Left lung (tissue), 10 donors: ENCODE measurements around the gene DISC1. TPM values are rescaled to one million over a fixed set of nuclear protein-coding genes. Genes with fewer than 3 reads are reported as not detected.
"Not testable (repeated sequence)": the region's sequence is repeated elsewhere in the genome, so short reads cannot be mapped to it uniquely, and the experiment has no call there.

Experiments used
- ATAC-seq: fragments of 200-7000 bp; cut with Tn5 transposase; one replicate; pipeline ENCODE4 v1.9.1; 2020; ENCODE audit warnings: moderate library complexity
- DNase-seq, 4 donors: peaks; one replicate each; pipeline ENCODE4 v3.0.0-alpha.2; 2013 to 2020
- H3K27ac ChIP-seq, 2 donors: fragments of 200-600 bp; sonication (generic) in 1 of 2; one replicate each; pipeline versions ENCODE4 v1.5.0 to v1.8.0; 2020 to 2021
- H3K27me3 ChIP-seq, 2 donors: fragments of 200-600 bp; sonication (generic) in 1 of 2; one replicate each; pipeline versions ENCODE4 v1.5.0 to v1.8.0; 2020 to 2021
- H3K36me3 ChIP-seq, 2 donors: fragments of 200-600 bp; sonication (generic) in 1 of 2; one replicate each; pipeline versions ENCODE4 v1.5.0 to v1.8.0; 2020 to 2021
- H3K4me1 ChIP-seq, 2 donors: fragments of 200-600 bp; one replicate each; pipeline ENCODE4 v1.8.0; 2021
- H3K4me3 ChIP-seq, 2 donors: fragments of 200-600 bp; sonication (generic) in 1 of 2; one replicate each; pipeline versions ENCODE4 v1.5.0 to v1.8.0; 2020 to 2021; ENCODE audit warnings: mild to moderate bottlenecking in 1 of 2
- H3K9me3 ChIP-seq, 2 donors: fragments of 200-600 bp; sonication (generic) in 1 of 2; one replicate each; pipeline versions ENCODE4 v1.5.0 to v1.8.0; 2020 to 2021
- intact Hi-C, 2 donors: fragments of 100-400 bp; cut with DNase I; formaldehyde crosslinking; loops; one replicate each; pipeline versions ENCODE4 v1.11.2 to v1.14.2; 2022
- polyA plus RNA-seq, 6 donors: library from polyadenylated mRNA; unstranded; fragments of 120-200 nt; gene quantifications; one replicate each; pipeline ENCODE4 v1.2.1, GENCODE V29; 2013; ENCODE audit not compliant: insufficient read length in 6 of 6
- total RNA-seq, 2 donors: library from RNA; stranded (reverse); fragmentation: NEBNext Ultra II Directional; extraction: Animal tissue kit (Norgen Biotek cat#: 25700); gene quantifications; one replicate each; pipeline ENCODE4 v1.2.1, GENCODE V29; 2021
- TF ChIP-seq, protein P1 (sequence below), 2 donors: fragments of 200-600 bp; sonication (generic) in 1 of 2; IDR thresholded peaks; one replicate each; pipeline versions ENCODE4 v1.5.0 to v1.8.0; 2021; ENCODE audit warnings: antibody characterized with exemption in 2 of 2
- donor health status: DM: no; HTN: yes; CAD: no.
- donor health status: DM: no; HTN: no; CAD: no.

DISC1 gene
- total and polyA plus RNA-seq, 8 donors, result 3.9 to 11.7 (median 10.5) TPM

DNA sequence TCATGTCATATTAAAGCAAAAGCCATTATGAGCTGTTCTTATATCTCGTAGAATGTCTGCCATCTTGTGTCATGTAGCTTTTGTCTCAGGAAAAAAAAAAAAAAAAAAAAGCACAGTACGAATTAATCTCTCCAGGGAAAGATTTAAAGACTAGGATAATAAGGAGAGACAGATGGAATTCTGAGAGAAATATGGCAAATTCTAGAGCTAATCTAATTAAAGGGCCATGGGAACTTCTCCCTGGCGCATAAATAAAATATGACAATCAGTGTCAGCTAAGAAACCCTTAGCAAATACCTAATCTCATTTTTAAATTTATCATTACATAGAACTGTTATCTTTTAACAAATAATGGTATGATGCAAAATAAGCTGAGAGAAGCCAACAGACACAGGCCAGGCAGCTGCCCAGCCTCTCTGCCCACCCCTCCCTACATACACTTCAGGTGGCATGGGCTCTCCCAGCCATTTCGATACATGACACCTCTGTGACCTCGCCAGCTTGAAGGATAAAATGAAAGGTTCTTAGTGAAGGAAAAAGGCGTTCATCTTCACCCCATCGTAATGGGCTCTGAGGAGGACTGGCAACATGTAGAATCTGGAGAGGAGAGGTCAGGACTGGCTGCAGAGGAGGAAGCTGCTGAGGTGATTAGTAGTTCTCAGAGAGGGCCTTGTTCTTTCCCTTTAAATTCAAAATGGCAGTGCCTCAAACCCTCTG, 39.8 kb downstream of the DISC1 start:
- DNase-seq (no peak), ATAC-seq (no peak)
- H3K27me3 ChIP-seq, result no peaks in the 10 kb centered on the region
- TF ChIP-seq, protein P1, sequence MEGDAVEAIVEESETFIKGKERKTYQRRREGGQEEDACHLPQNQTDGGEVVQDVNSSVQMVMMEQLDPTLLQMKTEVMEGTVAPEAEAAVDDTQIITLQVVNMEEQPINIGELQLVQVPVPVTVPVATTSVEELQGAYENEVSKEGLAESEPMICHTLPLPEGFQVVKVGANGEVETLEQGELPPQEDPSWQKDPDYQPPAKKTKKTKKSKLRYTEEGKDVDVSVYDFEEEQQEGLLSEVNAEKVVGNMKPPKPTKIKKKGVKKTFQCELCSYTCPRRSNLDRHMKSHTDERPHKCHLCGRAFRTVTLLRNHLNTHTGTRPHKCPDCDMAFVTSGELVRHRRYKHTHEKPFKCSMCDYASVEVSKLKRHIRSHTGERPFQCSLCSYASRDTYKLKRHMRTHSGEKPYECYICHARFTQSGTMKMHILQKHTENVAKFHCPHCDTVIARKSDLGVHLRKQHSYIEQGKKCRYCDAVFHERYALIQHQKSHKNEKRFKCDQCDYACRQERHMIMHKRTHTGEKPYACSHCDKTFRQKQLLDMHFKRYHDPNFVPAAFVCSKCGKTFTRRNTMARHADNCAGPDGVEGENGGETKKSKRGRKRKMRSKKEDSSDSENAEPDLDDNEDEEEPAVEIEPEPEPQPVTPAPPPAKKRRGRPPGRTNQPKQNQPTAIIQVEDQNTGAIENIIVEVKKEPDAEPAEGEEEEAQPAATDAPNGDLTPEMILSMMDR (IDR thresholded peaks at IDR 0.05), result no peak
- no peak overlapping the region for H3K4me3 ChIP-seq
- intact Hi-C loops, result no loop called here
- no peak overlapping the region for H3K27ac ChIP-seq
- H3K4me1 ChIP-seq, result peaks cover 0 to 20% of the 10 kb centered on the region in 2 donors
- no peaks in the 10 kb centered on the region for H3K36me3 ChIP-seq
- peaks cover 0 to 14% of the 10 kb centered on the region in 2 donors for H3K9me3 ChIP-seq

DNA sequence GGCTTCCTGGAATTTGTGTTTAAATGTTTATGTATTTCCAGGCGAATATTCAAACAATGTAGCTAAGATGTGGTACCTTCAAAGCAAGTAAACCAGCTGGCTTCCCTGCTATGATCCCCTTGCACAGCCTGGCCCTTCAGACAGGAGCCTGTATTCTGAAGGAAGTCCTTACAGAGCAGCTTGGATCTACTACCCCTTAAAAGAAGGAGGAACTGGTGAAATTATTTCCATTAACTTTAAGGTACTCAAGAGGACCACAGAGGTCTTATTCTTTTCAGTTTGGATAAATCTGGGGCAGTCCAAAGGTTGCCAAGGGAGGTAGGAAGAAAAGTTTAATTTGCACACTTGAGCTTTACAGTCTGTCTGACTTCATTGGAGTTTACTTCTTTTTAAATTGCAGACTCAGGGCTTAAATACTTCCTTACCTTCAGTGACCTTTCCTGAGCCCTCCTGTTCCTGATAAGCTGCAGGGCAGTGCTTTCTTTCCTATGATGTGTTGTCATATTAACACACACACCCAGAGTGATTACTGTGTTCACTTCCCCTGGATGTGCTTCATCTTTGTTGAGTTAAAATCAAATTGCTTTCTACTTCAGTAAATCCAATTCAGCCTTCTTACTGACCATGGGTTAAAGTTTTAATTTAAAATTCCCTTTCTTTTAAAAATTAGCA, 40.5 kb downstream of the DISC1 start:
- H3K27me3 ChIP-seq, result no peaks in the 10 kb centered on the region
- no peak for ATAC-seq
- TF ChIP-seq, protein P1 (IDR thresholded peaks at IDR 0.05), result no peak
- intact Hi-C loops, result no loop called here
- peaks cover 0 to 14% of the 10 kb centered on the region in 2 donors for H3K9me3 ChIP-seq
- no peaks in the 10 kb centered on the region for H3K36me3 ChIP-seq
- H3K27ac ChIP-seq, result no peak overlapping the region
- H3K4me3 ChIP-seq, result no peak overlapping the region
- DNase-seq, result no peak
- H3K4me1 ChIP-seq, result peaks cover 0 to 20% of the 10 kb centered on the region in 2 donors

DNA sequence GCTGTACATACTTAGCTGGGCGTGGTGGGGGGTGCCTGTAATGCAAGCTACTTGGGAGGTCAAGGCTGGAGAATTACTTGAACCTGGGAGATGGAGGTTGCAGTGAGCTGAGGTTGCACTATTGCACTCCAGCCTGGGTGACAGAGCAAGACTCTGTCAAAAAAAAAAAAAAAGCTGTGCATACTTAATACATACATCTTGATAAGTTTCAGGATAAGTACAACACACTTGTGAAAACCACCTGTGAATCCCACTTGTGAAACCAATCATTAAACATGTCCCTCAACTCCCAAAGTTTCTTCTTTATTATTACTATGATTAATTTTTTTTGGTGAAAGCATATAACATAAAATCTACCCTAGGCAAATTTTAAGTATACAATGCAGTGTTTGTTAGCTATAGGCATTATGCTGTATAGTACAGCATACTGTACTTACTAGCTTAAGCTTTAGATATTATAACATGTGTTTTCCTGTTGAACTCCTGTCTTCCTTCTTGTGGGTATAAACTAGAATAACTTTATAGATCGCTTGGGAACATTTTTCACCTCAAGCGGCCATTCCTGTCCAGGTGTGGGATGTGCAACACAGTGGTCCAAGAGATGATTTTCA, 41.4 kb downstream of the DISC1 start:
- intact Hi-C loops, result no loop called here

DNA sequence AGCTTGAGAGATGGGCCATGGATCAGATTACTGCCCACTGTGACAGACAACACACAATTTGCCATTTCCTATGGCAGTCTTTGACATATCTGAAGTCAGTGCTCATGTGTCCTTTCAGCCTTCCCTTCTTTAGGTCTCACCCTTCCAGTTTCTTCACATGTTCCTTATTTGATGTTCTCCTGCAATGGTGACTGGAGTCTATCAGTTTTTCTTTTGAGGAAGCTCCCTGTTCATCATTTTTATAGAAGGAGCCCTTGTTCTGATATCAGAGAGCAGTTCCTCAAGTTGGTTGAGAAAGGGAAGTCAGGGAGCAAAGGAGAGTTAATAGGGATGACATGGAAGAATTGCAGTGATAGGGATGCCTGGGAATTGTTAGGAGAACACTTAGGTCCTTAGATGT, 42.2 kb downstream of the DISC1 start:
- H3K4me3 ChIP-seq, result no peak overlapping the region
- ATAC-seq (no peak), DNase-seq (no peak)
- peaks cover 0 to 14% of the 10 kb centered on the region in 2 donors for H3K9me3 ChIP-seq
- TF ChIP-seq, protein P1 (IDR thresholded peaks at IDR 0.05), result no peak
- H3K4me1 ChIP-seq, result peaks cover 0 to 7% of the 10 kb centered on the region in 2 donors
- H3K36me3 ChIP-seq, result no peaks in the 10 kb centered on the region
- intact Hi-C loops, result no loop called here
- H3K27ac ChIP-seq, result no peak overlapping the region
- H3K27me3 ChIP-seq, result no peaks in the 10 kb centered on the region

More for the DNA sequence above, 41.4 kb downstream of the DISC1 start:
- DNase-seq (no peak), ATAC-seq (no peak)
- H3K27ac ChIP-seq, result no peak overlapping the region
- H3K27me3 ChIP-seq, result no peaks in the 10 kb centered on the region
- TF ChIP-seq, protein P1 (IDR thresholded peaks at IDR 0.05), result no peak
- no peaks in the 10 kb centered on the region for H3K36me3 ChIP-seq
- H3K9me3 ChIP-seq, result peaks cover 0 to 14% of the 10 kb centered on the region in 2 donors
- H3K4me3 ChIP-seq, result no peak overlapping the region
- peaks cover 0 to 15% of the 10 kb centered on the region in 2 donors for H3K4me1 ChIP-seq

DNA sequence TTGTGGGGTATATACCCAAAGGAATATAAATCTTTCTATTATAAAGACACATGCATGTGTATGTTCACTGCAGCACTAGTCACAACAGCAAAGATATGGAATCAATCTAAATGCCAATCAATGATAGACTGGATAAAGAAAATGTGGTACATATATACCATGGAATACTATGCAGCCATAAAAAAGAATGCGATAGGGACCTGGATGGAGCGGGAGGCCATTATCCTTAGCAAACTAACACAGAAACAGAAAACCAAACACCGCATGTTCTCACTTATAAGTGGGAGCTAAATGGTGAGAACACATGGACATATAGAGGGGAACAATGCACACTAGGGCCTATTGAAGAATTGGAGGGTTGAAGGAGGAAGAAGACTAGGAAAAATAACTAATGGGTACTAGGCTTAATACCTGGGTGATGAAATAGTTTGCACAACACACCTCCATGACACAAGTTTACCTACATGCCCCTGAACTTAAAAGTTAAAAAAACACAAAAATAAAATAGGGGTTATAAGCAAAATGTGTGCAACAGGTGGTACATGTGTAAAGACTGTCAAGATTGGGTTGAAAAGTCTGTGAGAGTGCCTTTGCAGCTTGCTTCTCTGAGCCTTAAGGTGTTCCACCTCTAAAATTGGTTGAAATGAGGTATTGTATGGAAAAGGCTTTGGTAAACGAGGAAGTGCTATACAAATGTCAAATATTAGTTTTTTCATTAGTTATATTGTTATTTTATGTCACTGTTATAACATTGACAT, 43.5 kb downstream of the DISC1 start:
- H3K27ac ChIP-seq, H3K36me3 ChIP-seq, DNase-seq, H3K4me1 ChIP-seq, H3K27me3 ChIP-seq, H3K4me3 ChIP-seq, ATAC-seq, intact Hi-C loops: not testable (repeated sequence)
- H3K9me3 ChIP-seq, result peaks cover 0 to 14% of the 10 kb centered on the region in 2 donors
